Keratinocyte (primary cell): Measurements from ENCODE around the gene GNAL. TPM values are rescaled to one million over a fixed set of nuclear protein-coding genes. Genes with fewer than 3 reads are reported as not detected.

Source experiments
- DNase-seq: peaks from one replicate; pipeline ENCODE4 v3.0.0-alpha.2; 2011; ENCODE audit warnings: low read depth, missing footprints, low spot score
- FAIRE-seq: peaks from 2 replicates; lab custom pipeline; 2011; peaks lifted over from hg19 to GRCh38; lab: Jason Lieb, UNC
- H2AFZ ChIP-seq: 2 replicates; pipeline ENCODE4 v1.6.0; 2012; ENCODE audit warnings: low read length, control low read depth, inconsistent platforms; ENCODE audit not compliant: control insufficient read depth
- H3K27ac ChIP-seq: 2 replicates; pipeline ENCODE4 v1.5.1; 2011; ENCODE audit warnings: low read length; ENCODE audit not compliant: control insufficient read depth, insufficient read depth
- H3K27me3 ChIP-seq: 3 replicates; pipeline ENCODE4 v1.6.0; 2011; ENCODE audit warnings: low read length; ENCODE audit not compliant: control insufficient read depth, insufficient read depth; ENCODE audit errors: extremely low read depth
- H3K36me3 ChIP-seq, 2 experiments: 2 replicates in 1 of 2; 3 replicates in 1 of 2; pipeline ENCODE4 v1.5.1; 2011; ENCODE audit warnings: low read length in 2 of 2, mild to moderate bottlenecking in 1 of 2; ENCODE audit not compliant: control insufficient read depth in 2 of 2, insufficient read depth in 2 of 2; ENCODE audit errors: extremely low read depth in 1 of 2
- H3K4me1 ChIP-seq: 3 replicates; pipeline ENCODE4 v1.5.1; 2011; ENCODE audit warnings: low read length; ENCODE audit not compliant: control insufficient read depth, insufficient read depth; ENCODE audit errors: extremely low read depth
- H3K4me2 ChIP-seq: 3 replicates; pipeline ENCODE4 v1.6.0; 2011; ENCODE audit warnings: low read depth, low read length; ENCODE audit not compliant: control insufficient read depth, insufficient read depth; ENCODE audit errors: extremely low read depth
- H3K4me3 ChIP-seq, 3 experiments: fragments of 200-600 bp in 1 of 3; sonication (generic) in 1 of 3; 2 replicates in 2 of 3; 3 replicates in 1 of 3; pipeline ENCODE4 v1.5.1; 2011 to 2016; ENCODE audit warnings: low read length in 3 of 3, mild to moderate bottlenecking in 3 of 3, control low read depth in 2 of 3, inconsistent platforms in 1 of 3, low read depth in 1 of 3, mixed read lengths in 1 of 3, mixed run types in 1 of 3, moderate library complexity in 1 of 3; ENCODE audit not compliant: control insufficient read depth in 2 of 3, insufficient read depth in 2 of 3; ENCODE audit errors: extremely low read depth in 1 of 3
- H3K79me2 ChIP-seq: 2 replicates; pipeline ENCODE4 v1.6.0; 2012; ENCODE audit warnings: low read length; ENCODE audit not compliant: control insufficient read depth, insufficient read depth
- H3K9ac ChIP-seq: 3 replicates; pipeline ENCODE4 v1.6.0; 2011; ENCODE audit warnings: low read length; ENCODE audit not compliant: control insufficient read depth, insufficient read depth; ENCODE audit errors: extremely low read depth
- H3K9me1 ChIP-seq: 3 replicates; pipeline ENCODE4 v1.6.0; 2011; ENCODE audit warnings: low read length; ENCODE audit not compliant: control insufficient read depth, insufficient read depth; ENCODE audit errors: extremely low read depth
- H3K9me3 ChIP-seq: 2 replicates; pipeline ENCODE4 v1.5.1; 2012; ENCODE audit warnings: low read depth, low read length; ENCODE audit not compliant: control insufficient read depth
- H4K20me1 ChIP-seq: 3 replicates; pipeline ENCODE4 v1.6.0; 2011; ENCODE audit warnings: low read length; ENCODE audit not compliant: control insufficient read depth, insufficient read depth; ENCODE audit errors: extremely low read depth
- EZH2 ChIP-seq: IDR thresholded peaks from one replicate; pipeline ENCODE4 v1.6.1; 2012; ENCODE audit warnings: inconsistent platforms, mild to moderate bottlenecking, low read length, moderate library complexity
- dilution Hi-C: fragments of 300-500 bp; cut with MboI; formaldehyde crosslinking; loops from one replicate; pipeline ENCODE4 v1.7.0; 2020; ENCODE audit warnings: low sequenced_read_pairs; ENCODE audit not compliant: extremely low pct_ligation_motif_present
- polyA plus RNA-seq, 5 experiments: library from polyadenylated mRNA; depleted of rRNA in 3 of 5; stranded (reverse) in 3 of 5; stranded (forward) in 1 of 5; unstranded in 1 of 5; fragments of >200 nt; gene quantifications; 1 replicate in 1 of 5; 2 replicates in 3 of 5; 3 replicates in 1 of 5; pipeline versions ENCODE4 v1.2.1 to v1.2.3, GENCODE V29; 2011 to 2012; ENCODE audit warnings: missing spikeins in 2 of 5, low read depth in 1 of 5, low replicate concordance in 1 of 5
- TF ChIP-seq, protein P1 (sequence below), 3 experiments: IDR thresholded peaks in 1 of 3; conservative IDR thresholded peaks in 1 of 3; optimal IDR thresholded peaks in 1 of 3; 2 replicates in 2 of 3; 3 replicates in 1 of 3; pipeline versions ENCODE3 to v1.5.1; 2011; ENCODE audit warnings: low read length in 3 of 3, mild to moderate bottlenecking in 3 of 3, moderate library complexity in 2 of 3, control low read depth in 1 of 3, inconsistent platforms in 1 of 3; ENCODE audit not compliant: insufficient read depth in 2 of 3; ENCODE audit errors: extremely low read depth in 1 of 3

The GNAL gene
- polyA plus RNA-seq, 1 donor (not counting 4 experiments of a cell fraction or from before 2014, with no cell fraction given), result 30.0 TPM

DNA sequence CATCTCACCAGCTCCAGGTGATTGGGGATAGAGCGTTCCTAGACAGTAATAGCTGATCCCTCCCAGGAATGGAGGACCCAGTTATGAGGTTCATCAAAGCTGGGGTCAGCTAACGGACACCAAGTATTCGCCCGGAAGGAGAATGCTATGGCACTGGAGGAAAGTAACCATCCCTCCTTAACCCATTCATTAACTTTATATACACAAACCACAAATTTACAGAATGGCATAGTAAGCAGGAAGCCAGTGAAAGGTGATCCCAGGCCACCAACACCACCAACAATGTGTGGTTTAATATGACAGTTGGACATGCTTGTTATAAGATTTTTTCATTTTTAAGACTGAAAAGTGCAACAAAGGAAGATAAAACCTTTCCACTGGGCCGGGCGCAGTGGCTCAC lies 106.9 kb downstream of the GNAL start:
- no peaks in the 10 kb centered on the region for H3K4me1 ChIP-seq
- no peaks in the 10 kb centered on the region for H3K27me3 ChIP-seq
- H3K79me2 ChIP-seq, result no peaks in the 10 kb centered on the region
- no peaks in the 10 kb centered on the region for H3K36me3 ChIP-seq
- no peaks in the 10 kb centered on the region for H3K9me3 ChIP-seq
- no peak overlapping the region for H3K9ac ChIP-seq
- no peak for TF ChIP-seq EZH2
- TF ChIP-seq, protein P1, sequence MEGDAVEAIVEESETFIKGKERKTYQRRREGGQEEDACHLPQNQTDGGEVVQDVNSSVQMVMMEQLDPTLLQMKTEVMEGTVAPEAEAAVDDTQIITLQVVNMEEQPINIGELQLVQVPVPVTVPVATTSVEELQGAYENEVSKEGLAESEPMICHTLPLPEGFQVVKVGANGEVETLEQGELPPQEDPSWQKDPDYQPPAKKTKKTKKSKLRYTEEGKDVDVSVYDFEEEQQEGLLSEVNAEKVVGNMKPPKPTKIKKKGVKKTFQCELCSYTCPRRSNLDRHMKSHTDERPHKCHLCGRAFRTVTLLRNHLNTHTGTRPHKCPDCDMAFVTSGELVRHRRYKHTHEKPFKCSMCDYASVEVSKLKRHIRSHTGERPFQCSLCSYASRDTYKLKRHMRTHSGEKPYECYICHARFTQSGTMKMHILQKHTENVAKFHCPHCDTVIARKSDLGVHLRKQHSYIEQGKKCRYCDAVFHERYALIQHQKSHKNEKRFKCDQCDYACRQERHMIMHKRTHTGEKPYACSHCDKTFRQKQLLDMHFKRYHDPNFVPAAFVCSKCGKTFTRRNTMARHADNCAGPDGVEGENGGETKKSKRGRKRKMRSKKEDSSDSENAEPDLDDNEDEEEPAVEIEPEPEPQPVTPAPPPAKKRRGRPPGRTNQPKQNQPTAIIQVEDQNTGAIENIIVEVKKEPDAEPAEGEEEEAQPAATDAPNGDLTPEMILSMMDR (optimal IDR thresholded peaks at IDR 0.05 in 1 of 3, IDR thresholded peaks at IDR 0.05 in 1 of 3, conservative IDR thresholded peaks at IDR 0.05 in 1 of 3; ENCODE audit: extremely low read depth in 1 of 3, insufficient read depth in 2 of 3, low read length in 3 of 3), result no peak
- H3K27ac ChIP-seq, result no peak overlapping the region
- DNase-seq (no peak), FAIRE-seq (no peak)
- H3K9me1 ChIP-seq, result no peaks in the 10 kb centered on the region
- H2AFZ ChIP-seq, result no peak overlapping the region
- no peak overlapping the region for H3K4me3 ChIP-seq
- peaks cover 3% of the 10 kb centered on the region for H4K20me1 ChIP-seq
- H3K4me2 ChIP-seq, result no peak overlapping the region
- dilution Hi-C loops, result no loop called here

DNA sequence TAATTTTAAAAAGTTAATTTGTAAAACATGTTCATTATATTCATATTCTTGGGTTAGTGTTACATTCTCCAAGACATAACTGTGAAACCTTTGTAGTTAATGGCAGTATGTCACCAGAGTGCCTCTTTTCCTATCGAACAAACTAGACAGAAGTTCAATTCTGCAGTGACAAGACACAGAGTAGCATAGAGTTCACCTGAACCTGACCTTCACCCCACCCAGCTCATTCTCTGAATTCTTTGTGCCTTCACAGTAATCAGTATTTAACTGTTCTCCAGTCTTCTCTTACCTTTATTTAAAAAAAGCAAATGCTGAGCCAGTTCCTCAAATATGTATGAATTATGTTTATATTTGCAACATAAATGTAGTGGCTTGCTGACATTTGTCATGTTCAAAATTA lies 109.2 kb downstream of the GNAL start:
- Histone ChIP-seq H3K4me2 (no peak overlapping the region), H3K9ac (no peak overlapping the region), H3K9me3 (no peaks in the 10 kb centered on the region), H3K4me3 (no peak overlapping the region), H2AFZ (no peak overlapping the region), H3K27ac (no peak overlapping the region), H3K79me2 (no peaks in the 10 kb centered on the region), H4K20me1 (peaks cover 3% of the 10 kb centered on the region), H3K36me3 (no peaks in the 10 kb centered on the region), H3K27me3 (no peaks in the 10 kb centered on the region), H3K9me1 (no peaks in the 10 kb centered on the region), H3K4me1 (no peaks in the 10 kb centered on the region)
- no peak for DNase-seq
- FAIRE-seq, result no peak
- TF ChIP-seq, protein P1 (optimal IDR thresholded peaks at IDR 0.05 in 1 of 3, IDR thresholded peaks at IDR 0.05 in 1 of 3, conservative IDR thresholded peaks at IDR 0.05 in 1 of 3; ENCODE audit: extremely low read depth in 1 of 3, insufficient read depth in 2 of 3, low read length in 3 of 3), result no peak
- TF ChIP-seq EZH2, result no peak
- dilution Hi-C loops, result no loop called here
